ENCODE data around the gene RHBDF2.

Gene RHBDF2

GRCh38 chr17:76441686-76442340 lies 59.4 kb downstream of the RHBDF2 start:
- no peak for DNase-seq (ENCODE audit: low read depth in 2 of 2, low spot score in 1 of 2)

- DNase-seq (ENCODE audit: low read depth in 2 of 2, low spot score in 1 of 2) = no peak
Measured at GRCh38 chr17:76440751-76441362, 60.4 kb downstream of the RHBDF2 start.

GRCh38 chr17:76439314-76439928 lies 61.8 kb downstream of the RHBDF2 start:
- no peak for DNase-seq (ENCODE audit: low read depth in 2 of 2, low spot score in 1 of 2)

GRCh38 chr17:76438906-76439305 lies 62.3 kb downstream of the RHBDF2 start:
- DNase-seq (ENCODE audit: low read depth in 2 of 2, low spot score in 1 of 2) = no peak

GRCh38 chr17:76437467-76438402 lies 63.5 kb downstream of the RHBDF2 start:
- no peak for DNase-seq (ENCODE audit: low read depth in 2 of 2, low spot score in 1 of 2)

GRCh38 chr17:76435751-76436150 lies 65.5 kb downstream of the RHBDF2 start:
- DNase-seq (ENCODE audit: low read depth in 2 of 2, low spot score in 1 of 2) = no peak

- no peak for DNase-seq (ENCODE audit: low read depth in 2 of 2, low spot score in 1 of 2)
Measured at GRCh38 chr17:76434870-76435269, 66.4 kb downstream of the RHBDF2 start.

- DNase-seq (ENCODE audit: low read depth in 2 of 2, low spot score in 1 of 2) = no peak
Measured at GRCh38 chr17:76433693-76434092, 67.5 kb downstream of the RHBDF2 start.

- no peak for DNase-seq (ENCODE audit: low read depth in 2 of 2, low spot score in 1 of 2)
Measured at GRCh38 chr17:76432712-76433336, 68.4 kb downstream of the RHBDF2 start.

- DNase-seq (ENCODE audit: low read depth in 2 of 2, low spot score in 1 of 2) = no peak
Measured at GRCh38 chr17:76432004-76432403, 69.2 kb downstream of the RHBDF2 start.

GRCh38 chr17:76431509-76431908 lies 69.7 kb downstream of the RHBDF2 start:
- DNase-seq (ENCODE audit: low read depth in 2 of 2, low spot score in 1 of 2) = no peak

GRCh38 chr17:76428511-76428910 lies 72.7 kb downstream of the RHBDF2 start:
- no peak for DNase-seq (ENCODE audit: low read depth in 2 of 2, low spot score in 1 of 2)

GRCh38 chr17:76427501-76428231 lies 73.6 kb downstream of the RHBDF2 start:
- DNase-seq (ENCODE audit: low read depth in 2 of 2, low spot score in 1 of 2) = no peak

GRCh38 chr17:76426853-76427252 lies 74.4 kb downstream of the RHBDF2 start:
- no peak for DNase-seq (ENCODE audit: low read depth in 2 of 2, low spot score in 1 of 2)

GRCh38 chr17:76422860-76423259 lies 78.4 kb downstream of the RHBDF2 start:
- DNase-seq (ENCODE audit: low read depth in 2 of 2, low spot score in 1 of 2) = no peak

GRCh38 chr17:76422406-76422805 lies 78.8 kb downstream of the RHBDF2 start:
- DNase-seq (ENCODE audit: low read depth in 2 of 2, low spot score in 1 of 2) = no peak

GRCh38 chr17:76421044-76421407 lies 80.2 kb downstream of the RHBDF2 start:
- no peak for DNase-seq (ENCODE audit: low read depth in 2 of 2, low spot score in 1 of 2)
